Activated CD4-positive, alpha-beta memory T cell treated with anti-CD3 and anti-CD28 coated beads, Interleukin-2, amount 10 ng/mL, durations not matched to agents 7 days and 5 days (primary cell): Measurements from ENCODE around the gene HHEX. TPM values are rescaled to one million over a fixed set of nuclear protein-coding genes. Genes with fewer than 3 reads are reported as not detected.
"Not testable (repeated sequence)": the region's sequence is repeated elsewhere in the genome, so short reads cannot be mapped to it uniquely, and the experiment has no call there.

Experiments
- CTCF ChIA-PET: fragments of 350-600 bp; sonication (Branson Sonifier 250); formaldehyde crosslinking; loops from one replicate; lab custom pipeline; 2021; ENCODE audit warnings: antibody characterized with exemption, inconsistent platforms; lab: Charles Lee
- POLR2A ChIA-PET: fragments of 350-600 bp; sonication (Branson Sonifier 250); formaldehyde crosslinking; loops from one replicate; lab custom pipeline; 2021; ENCODE audit warnings: antibody characterized with exemption; lab: Charles Lee
- DNase-seq: peaks from one replicate; pipeline ENCODE4 v3.0.0-alpha.2; 2020
- H3K27ac Mint-ChIP-seq: one replicate; pipeline ENCODE4 v1.8.0; 2021; ENCODE audit warnings: mild to moderate bottlenecking, mixed read lengths
- H3K27me3 Mint-ChIP-seq: one replicate; pipeline ENCODE4 v1.8.0; 2021; ENCODE audit warnings: mixed read lengths
- H3K36me3 Mint-ChIP-seq: one replicate; pipeline ENCODE4 v1.8.0; 2021; ENCODE audit warnings: low read depth, mixed read lengths
- H3K4me1 Mint-ChIP-seq: one replicate; pipeline ENCODE4 v1.8.0; 2021; ENCODE audit warnings: mixed read lengths
- H3K4me3 Mint-ChIP-seq: one replicate; pipeline ENCODE4 v1.8.0; 2021; ENCODE audit warnings: mild to moderate bottlenecking, mixed read lengths
- H3K9me3 Mint-ChIP-seq: one replicate; pipeline ENCODE4 v1.8.0; 2021; ENCODE audit warnings: mixed read lengths
- total RNA-seq, 2 experiments: library from RNA; stranded (reverse); gene quantifications; one replicate each; pipeline ENCODE4 v1.2.3, GENCODE V29; 2021

The HHEX gene
- total RNA-seq, 2 experiments from 2014 or later: 0.13 to 0.23 TPM

GRCh38 chr10:92727141-92727540 is 37.4 kb downstream of the HHEX start:
- H3K36me3 Mint-ChIP-seq: no peaks in the 10 kb centered on the region
- H3K4me1 Mint-ChIP-seq: no peaks in the 10 kb centered on the region
- no peaks in the 10 kb centered on the region for H3K9me3 Mint-ChIP-seq
- H3K27me3 Mint-ChIP-seq: peaks cover 20% of the 10 kb centered on the region
- DNase-seq: no peak
- no peak overlapping the region for H3K4me3 Mint-ChIP-seq
- ChIA-PET POLR2A (no interaction called here), CTCF (no interaction called here)
- H3K27ac Mint-ChIP-seq: no peak overlapping the region

- Mint-ChIP-seq H3K27me3 (peaks cover 18% of the 10 kb centered on the region), H3K27ac (no peak overlapping the region), H3K4me3 (no peak overlapping the region), H3K9me3 (no peaks in the 10 kb centered on the region), H3K4me1 (no peaks in the 10 kb centered on the region), H3K36me3 (no peaks in the 10 kb centered on the region)
- POLR2A ChIA-PET: no interaction called here
- CTCF ChIA-PET: no interaction called here
- DNase-seq: no peak
Measured at GRCh38 chr10:92727550-92727949, 37.8 kb downstream of the HHEX start.

- Mint-ChIP-seq H3K4me3 (no peak overlapping the region), H3K9me3 (no peaks in the 10 kb centered on the region), H3K27me3 (peaks cover 23% of the 10 kb centered on the region), H3K4me1 (no peaks in the 10 kb centered on the region), H3K27ac (no peak overlapping the region), H3K36me3 (no peaks in the 10 kb centered on the region)
- ChIA-PET POLR2A (no interaction called here), CTCF (no interaction called here)
- no peak for DNase-seq
Measured at GRCh38 chr10:92729886-92730285, 40.1 kb downstream of the HHEX start.

- Mint-ChIP-seq H3K27me3 (peaks cover 20% of the 10 kb centered on the region), H3K4me1 (no peaks in the 10 kb centered on the region), H3K9me3 (no peaks in the 10 kb centered on the region), H3K27ac (no peak overlapping the region), H3K4me3 (no peak overlapping the region), H3K36me3 (no peaks in the 10 kb centered on the region)
- no peak for DNase-seq
- ChIA-PET CTCF (interaction anchor here (0.6 kb wide), 1 partner anchor 24 kb away, joined by 4 read pairs; no protein-coding TSS in a partner anchor), POLR2A (no interaction called here)
Measured at GRCh38 chr10:92732958-92733357, 43.2 kb downstream of the HHEX start.

- Mint-ChIP-seq H3K9me3 (no peaks in the 10 kb centered on the region), H3K27me3 (peaks cover 19% of the 10 kb centered on the region), H3K27ac (no peak overlapping the region), H3K4me1 (no peaks in the 10 kb centered on the region), H3K36me3 (no peaks in the 10 kb centered on the region), H3K4me3 (no peak overlapping the region)
- ChIA-PET CTCF (no interaction called here), POLR2A (no interaction called here)
- no peak for DNase-seq
Measured at GRCh38 chr10:92734301-92734700, 44.5 kb downstream of the HHEX start.

GRCh38 chr10:92735938-92736337 is 46.2 kb downstream of the HHEX start:
- no peaks in the 10 kb centered on the region for H3K4me1 Mint-ChIP-seq
- CTCF ChIA-PET: no interaction called here
- H3K27me3 Mint-ChIP-seq: peaks cover 20% of the 10 kb centered on the region
- POLR2A ChIA-PET: no interaction called here
- no peaks in the 10 kb centered on the region for H3K9me3 Mint-ChIP-seq
- no peak overlapping the region for H3K27ac Mint-ChIP-seq
- H3K4me3 Mint-ChIP-seq: no peak overlapping the region
- DNase-seq: no peak
- H3K36me3 Mint-ChIP-seq: no peaks in the 10 kb centered on the region

GRCh38 chr10:92737484-92737883 is 47.7 kb downstream of the HHEX start:
- Mint-ChIP-seq H3K36me3 (no peaks in the 10 kb centered on the region), H3K4me1 (peaks cover 3% of the 10 kb centered on the region), H3K27ac (no peak overlapping the region), H3K9me3 (no peaks in the 10 kb centered on the region), H3K4me3 (no peak overlapping the region), H3K27me3 (peaks cover 21% of the 10 kb centered on the region)
- no peak for DNase-seq
- ChIA-PET CTCF (interaction anchor here (0.6 kb wide), 1 partner anchor 81 kb away, joined by 3 read pairs; no protein-coding TSS in a partner anchor), POLR2A (no interaction called here)

GRCh38 chr10:92740762-92741161 is 51.0 kb downstream of the HHEX start:
- no peak overlapping the region for H3K4me3 Mint-ChIP-seq
- no peaks in the 10 kb centered on the region for H3K36me3 Mint-ChIP-seq
- DNase-seq: no peak
- no peaks in the 10 kb centered on the region for H3K9me3 Mint-ChIP-seq
- no peak overlapping the region for H3K27ac Mint-ChIP-seq
- CTCF ChIA-PET: no interaction called here
- H3K27me3 Mint-ChIP-seq: peaks cover 21% of the 10 kb centered on the region
- H3K4me1 Mint-ChIP-seq: peaks cover 8% of the 10 kb centered on the region
- POLR2A ChIA-PET: no interaction called here

GRCh38 chr10:92741741-92742140 is 52.0 kb downstream of the HHEX start:
- H3K27ac Mint-ChIP-seq, H3K4me3 Mint-ChIP-seq, H3K9me3 Mint-ChIP-seq, H3K4me1 Mint-ChIP-seq, DNase-seq, H3K36me3 Mint-ChIP-seq: not testable (repeated sequence)
- H3K27me3 Mint-ChIP-seq: peaks cover 20% of the 10 kb centered on the region
- POLR2A ChIA-PET: interaction anchor here (0.6 kb wide), 1 partner anchor 30 kb away, joined by 3 read pairs; no protein-coding TSS in a partner anchor
- CTCF ChIA-PET: interaction anchor here (0.7 kb wide), 1 partner anchor 144 kb away, joined by 3 read pairs; no protein-coding TSS in a partner anchor

GRCh38 chr10:92742331-92743228 is 52.8 kb downstream of the HHEX start:
- H3K4me1 Mint-ChIP-seq: peaks cover 17% of the 10 kb centered on the region
- H3K4me3 Mint-ChIP-seq: no peak overlapping the region
- no peak for DNase-seq
- ChIA-PET POLR2A (interaction anchor here (0.6 to 0.9 kb wide), 2 partner anchors 31 to 52 kb away, joined by 3 read pairs; no protein-coding TSS in a partner anchor), CTCF (interaction anchor here (0.7 kb wide), 1 partner anchor 143 kb away, joined by 3 read pairs; no protein-coding TSS in a partner anchor)
- no peak overlapping the region for H3K27ac Mint-ChIP-seq
- peaks cover 20% of the 10 kb centered on the region for H3K27me3 Mint-ChIP-seq
- no peaks in the 10 kb centered on the region for H3K36me3 Mint-ChIP-seq
- no peaks in the 10 kb centered on the region for H3K9me3 Mint-ChIP-seq

Other genes starting within 250 kb of the HHEX start
- gene IDE, start 115.9 kb upstream of the HHEX start, total RNA-seq: 10 to 100 TPM; 24.6 to 27.9 TPM
- 10 to 100 TPM; 78.5 to 79.5 TPM for gene KIF11, start 96.8 kb upstream of the HHEX start, total RNA-seq
- 1 to 10 TPM; 9.4 to 9.9 TPM for gene EXOC6, start 158.6 kb downstream of the HHEX start, total RNA-seq